ENCODE results near the gene SPATS2. TPM values are rescaled to one million over a fixed set of nuclear protein-coding genes. Genes with fewer than 3 reads are reported as not detected.

SPATS2 gene
- total RNA-seq, 2 experiments from 2014 or later, result 8.7 to 9.6 TPM

- Mint-ChIP-seq H3K27ac (no peak overlapping the region), H3K36me3 (ENCODE audit: low read depth) (peaks cover 2% of the 10 kb centered on the region), H3K27me3 (ENCODE audit: low read depth) (peaks cover 75% of the 10 kb centered on the region), H3K9me3 (no peaks in the 10 kb centered on the region), H3K4me1 (ENCODE audit: low read depth) (peaks cover 35% of the 10 kb centered on the region), H3K4me3 (no peak overlapping the region)
- intact Hi-C loops (cut with micrococcal nuclease), result no loop called here
- DNase-seq, result no peak
- CTCF ChIA-PET, result interaction anchor here (0.7 to 4.3 kb wide), 6 partner anchors 19 to 196 kb away, joined by 3 to 66 read pairs (median 10); partner anchors contain the start of gene PRPH
These were observed 28.3 kb upstream of the SPATS2 start for GRCh38 chr12:49338830-49339463.

DNA sequence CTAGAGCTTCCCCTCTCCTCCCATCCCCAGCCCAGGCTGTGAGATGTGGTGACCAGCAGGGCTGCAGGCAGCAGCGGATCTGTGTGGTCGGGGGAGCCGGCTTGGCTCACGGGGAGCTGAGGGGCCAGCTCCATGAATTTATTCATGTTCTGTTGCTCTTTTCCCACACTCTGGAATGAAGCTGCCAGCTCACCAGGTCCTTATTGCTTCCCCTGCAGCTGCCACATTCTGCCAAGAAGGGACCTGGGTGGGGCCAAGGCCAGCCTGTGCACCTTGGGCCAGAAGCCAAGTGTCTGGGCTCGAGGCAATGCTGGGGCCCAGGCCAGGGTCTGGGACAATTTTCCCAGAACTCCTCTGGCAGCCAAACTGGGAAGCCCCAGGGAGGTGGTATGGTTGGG, 27.8 kb upstream of the SPATS2 start:
- Mint-ChIP-seq H3K27ac (no peak overlapping the region), H3K9me3 (no peaks in the 10 kb centered on the region), H3K4me3 (no peak overlapping the region), H3K27me3 (ENCODE audit: low read depth) (peaks cover 76% of the 10 kb centered on the region), H3K36me3 (ENCODE audit: low read depth) (peaks cover 2% of the 10 kb centered on the region), H3K4me1 (ENCODE audit: low read depth) (peaks cover 39% of the 10 kb centered on the region)
- intact Hi-C loops (cut with micrococcal nuclease), result no loop called here
- CTCF ChIA-PET, result interaction anchor here (0.5 to 4.3 kb wide), 7 partner anchors 18 to 196 kb away, joined by 3 to 66 read pairs (median 6); partner anchors contain the start of gene PRPH
- no peak for DNase-seq

DNA sequence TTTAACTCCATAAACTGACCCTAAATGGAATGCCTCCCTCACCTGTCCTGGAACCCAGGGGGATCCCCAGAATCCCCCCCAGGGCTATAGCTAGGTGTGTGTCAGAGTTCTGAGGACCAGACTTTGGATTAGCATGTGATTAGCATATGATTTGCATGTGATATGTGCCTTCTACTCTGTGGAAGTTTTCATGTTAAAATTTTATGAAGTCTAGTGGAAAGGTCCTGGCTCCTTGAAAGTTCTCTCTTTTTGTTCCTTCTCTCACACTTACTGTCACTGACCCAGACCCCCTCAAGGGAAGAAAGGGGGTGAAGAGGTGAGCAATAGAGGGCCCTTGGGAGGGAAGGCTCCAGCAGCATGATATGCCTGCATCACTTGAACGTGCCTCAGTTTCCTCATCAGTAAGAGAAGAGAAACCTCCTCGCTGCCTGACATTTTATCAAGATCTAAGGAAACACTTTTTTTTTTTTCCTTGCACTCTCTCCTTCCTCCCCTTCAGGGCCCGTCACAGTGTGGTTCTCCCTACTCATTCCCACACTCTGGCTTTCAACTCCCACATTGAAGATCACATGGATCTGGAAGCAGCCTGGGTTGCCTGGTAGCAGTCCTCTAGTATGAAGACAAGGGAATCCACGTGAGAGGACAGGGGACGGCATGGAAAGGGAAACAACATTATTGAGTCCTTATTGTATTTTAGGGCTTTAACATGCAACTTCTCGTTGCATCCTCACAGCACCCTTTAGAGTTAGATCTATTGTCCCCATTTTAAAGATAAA, 27.0 kb upstream of the SPATS2 start:
- CTCF ChIA-PET, result interaction anchor here (0.5 to 4.3 kb wide), 7 partner anchors 10 to 66 kb away, joined by 3 to 153 read pairs (median 7); partner anchors contain the start of gene PRPH
- Mint-ChIP-seq H3K4me1 (ENCODE audit: low read depth) (peaks cover 41% of the 10 kb centered on the region), H3K27ac (no peak overlapping the region), H3K36me3 (ENCODE audit: low read depth) (no peaks in the 10 kb centered on the region), H3K9me3 (no peaks in the 10 kb centered on the region), H3K4me3 (no peak overlapping the region), H3K27me3 (ENCODE audit: low read depth) (peaks cover 71% of the 10 kb centered on the region)
- no peak for DNase-seq
- intact Hi-C loops (cut with micrococcal nuclease), result loop anchor here (5.0 to 10.0 kb wide), 2 partner anchors 253 to 365 kb away; partner anchors contain the start of genes WNT1 and WNT10B

DNA sequence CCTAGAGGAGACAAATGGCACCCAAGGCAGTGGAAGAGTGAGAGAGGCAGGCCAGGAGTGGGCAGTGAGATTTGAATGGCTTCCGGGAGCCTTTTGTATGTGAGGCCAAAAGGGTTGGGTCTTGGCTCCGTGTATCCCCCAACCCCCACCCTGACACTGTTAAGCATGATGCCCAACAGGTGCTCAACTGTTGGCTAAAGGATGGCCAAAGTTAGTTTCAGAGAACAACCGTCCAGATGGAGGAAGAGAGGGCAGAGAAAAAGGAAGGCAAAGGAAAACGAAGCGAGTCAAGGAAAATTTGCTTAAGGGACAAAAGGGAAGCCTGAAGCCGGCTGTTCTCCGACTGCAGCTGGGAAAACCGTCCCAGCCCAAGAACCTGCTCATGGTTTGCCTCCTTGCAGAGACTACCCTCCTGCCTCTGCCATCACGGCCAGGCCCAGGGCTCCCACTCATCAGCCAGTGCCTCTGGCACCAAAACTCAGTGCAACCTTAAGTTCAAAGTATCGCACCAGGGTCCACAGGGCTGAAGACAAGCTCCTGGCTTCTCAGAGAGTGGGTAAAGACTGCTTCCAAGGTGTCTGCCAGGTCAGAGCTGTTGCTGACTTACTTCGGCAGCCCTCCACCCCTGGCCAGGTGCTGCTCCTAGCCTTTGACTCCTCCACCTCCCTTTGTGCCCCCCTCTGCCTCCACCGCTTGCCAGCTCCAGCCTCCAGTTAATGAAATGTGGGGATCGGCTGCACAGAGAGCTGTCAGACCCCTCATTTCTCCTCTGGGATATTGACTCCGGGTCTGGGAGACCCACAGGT, 26.1 kb upstream of the SPATS2 start:
- intact Hi-C loops (cut with micrococcal nuclease), result loop anchor here (5.0 to 10.0 kb wide), 2 partner anchors 254 to 366 kb away; partner anchors contain the start of genes WNT1 and WNT10B
- H3K4me3 Mint-ChIP-seq, result no peak overlapping the region

DNA sequence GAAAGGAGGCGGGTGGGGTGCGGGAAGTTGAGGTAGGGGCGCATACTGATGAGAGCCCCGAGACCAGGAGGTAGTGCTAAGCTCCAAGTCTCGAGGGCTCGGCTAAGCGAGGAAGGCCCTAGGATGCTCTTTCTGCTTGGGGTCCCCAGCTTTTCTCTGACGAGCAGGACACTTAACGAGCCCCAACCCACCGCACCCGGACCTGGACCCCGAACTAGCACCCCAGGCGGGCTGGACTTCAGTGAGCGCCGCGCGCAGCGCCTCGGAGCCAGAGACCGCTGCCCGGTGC, 25.5 kb upstream of the SPATS2 start:
- Mint-ChIP-seq H3K27ac (no peak overlapping the region), H3K9me3 (no peaks in the 10 kb centered on the region), H3K27me3 (ENCODE audit: low read depth) (peaks cover 77% of the 10 kb centered on the region), H3K36me3 (ENCODE audit: low read depth) (no peaks in the 10 kb centered on the region), H3K4me3 (no peak overlapping the region), H3K4me1 (ENCODE audit: low read depth) (peaks cover 47% of the 10 kb centered on the region)
- DNase-seq, result no peak
- intact Hi-C loops (cut with micrococcal nuclease), result loop anchor here (1.0 to 10.0 kb wide), 6 partner anchors 19 to 367 kb away; partner anchors contain the start of genes TUBA1C, WNT1 and WNT10B
- CTCF ChIA-PET, result interaction anchor here (0.6 to 3.9 kb wide), 19 partner anchors 10 to 288 kb away, joined by 3 to 153 read pairs (median 5); partner anchors contain the start of genes PRPH and TROAP

More for the DNA sequence above, 26.1 kb upstream of the SPATS2 start:
- Mint-ChIP-seq H3K36me3 (ENCODE audit: low read depth) (no peaks in the 10 kb centered on the region), H3K27me3 (ENCODE audit: low read depth) (peaks cover 74% of the 10 kb centered on the region), H3K4me1 (ENCODE audit: low read depth) (peaks cover 45% of the 10 kb centered on the region), H3K9me3 (no peaks in the 10 kb centered on the region), H3K27ac (no peak overlapping the region)
- DNase-seq, result no peak
- CTCF ChIA-PET, result interaction anchor here (0.8 to 3.9 kb wide), 14 partner anchors 9 to 288 kb away, joined by 3 to 153 read pairs (median 4); partner anchors contain the start of genes PRPH and TROAP

- Mint-ChIP-seq H3K27me3 (ENCODE audit: low read depth) (peaks cover 78% of the 10 kb centered on the region), H3K27ac (no peak overlapping the region), H3K4me3 (no peak overlapping the region), H3K36me3 (ENCODE audit: low read depth) (no peaks in the 10 kb centered on the region), H3K9me3 (no peaks in the 10 kb centered on the region), H3K4me1 (ENCODE audit: low read depth) (peaks cover 48% of the 10 kb centered on the region)
- peak; percentile 90 for DNase-seq
- CTCF ChIA-PET, result interaction anchor here (0.6 to 3.9 kb wide), 24 partner anchors 10 to 287 kb away, joined by 3 to 153 read pairs (median 5); partner anchors contain the start of genes PRPH, SPATS2 and TROAP
- intact Hi-C loops (cut with micrococcal nuclease), result loop anchor here (1.0 to 10.0 kb wide), 6 partner anchors 20 to 367 kb away; partner anchors contain the start of genes TUBA1C, WNT1 and WNT10B
These were observed 25.0 kb upstream of the SPATS2 start for GRCh38 chr12:49342066-49342913.

DNA sequence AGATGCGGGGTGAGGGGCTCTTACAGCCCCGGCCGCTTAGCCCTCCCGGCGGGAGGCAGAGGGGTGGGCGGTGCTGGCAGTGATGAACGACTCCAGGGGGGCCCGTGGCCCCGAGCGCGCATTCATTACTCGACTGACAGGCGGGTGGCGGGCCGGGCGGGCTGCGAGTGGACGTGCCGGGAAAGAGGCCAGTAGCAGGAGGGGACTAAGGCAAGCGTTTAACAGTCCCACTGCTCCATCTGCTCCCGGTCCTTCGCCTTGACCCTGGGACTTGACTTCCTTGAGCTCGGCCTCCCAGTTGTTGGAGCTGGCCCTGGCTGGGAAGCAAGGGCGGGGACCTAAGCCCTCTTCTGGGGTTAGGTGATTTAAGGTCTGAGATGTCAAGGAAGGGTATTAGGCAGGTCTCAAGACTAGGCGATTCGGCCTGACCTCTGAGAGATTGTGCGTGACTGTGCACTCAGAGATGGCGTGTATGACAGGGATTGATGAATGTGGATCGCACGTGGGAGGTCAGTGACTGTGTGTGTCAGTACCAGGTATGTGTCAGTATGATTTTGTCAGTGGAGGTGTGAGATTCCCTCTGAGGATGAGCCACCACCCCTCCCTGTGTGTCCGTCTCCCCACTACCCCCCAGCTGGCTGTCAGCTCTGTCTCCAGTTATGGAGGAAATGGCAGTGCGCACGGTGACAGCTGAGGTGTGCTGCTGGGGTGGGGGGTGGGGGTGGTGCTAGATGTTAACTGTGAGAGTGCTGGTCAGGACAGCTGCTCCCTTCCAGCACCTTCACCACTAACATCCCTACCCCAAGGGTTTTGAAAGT, 24.1 kb upstream of the SPATS2 start:
- CTCF ChIA-PET, result interaction anchor here (0.6 to 3.9 kb wide), 19 partner anchors 10 to 210 kb away, joined by 3 to 153 read pairs (median 5); partner anchors contain the start of genes PRPH, SPATS2 and TROAP
- peaks cover 43% of the 10 kb centered on the region for H3K4me1 Mint-ChIP-seq (ENCODE audit: low read depth)
- H3K27me3 Mint-ChIP-seq (ENCODE audit: low read depth), result peaks cover 74% of the 10 kb centered on the region
- H3K4me3 Mint-ChIP-seq, result peak overlapping the region; percentile 1
- intact Hi-C loops (cut with micrococcal nuclease), result loop anchor here (1.0 to 10.0 kb wide), 6 partner anchors 21 to 368 kb away; partner anchors contain the start of genes TUBA1C, WNT1 and WNT10B
- peak overlapping the region; percentile 48 for H3K27ac Mint-ChIP-seq
- no peaks in the 10 kb centered on the region for H3K36me3 Mint-ChIP-seq (ENCODE audit: low read depth)
- H3K9me3 Mint-ChIP-seq, result no peaks in the 10 kb centered on the region
- DNase-seq, result peak; percentile 73

DNA sequence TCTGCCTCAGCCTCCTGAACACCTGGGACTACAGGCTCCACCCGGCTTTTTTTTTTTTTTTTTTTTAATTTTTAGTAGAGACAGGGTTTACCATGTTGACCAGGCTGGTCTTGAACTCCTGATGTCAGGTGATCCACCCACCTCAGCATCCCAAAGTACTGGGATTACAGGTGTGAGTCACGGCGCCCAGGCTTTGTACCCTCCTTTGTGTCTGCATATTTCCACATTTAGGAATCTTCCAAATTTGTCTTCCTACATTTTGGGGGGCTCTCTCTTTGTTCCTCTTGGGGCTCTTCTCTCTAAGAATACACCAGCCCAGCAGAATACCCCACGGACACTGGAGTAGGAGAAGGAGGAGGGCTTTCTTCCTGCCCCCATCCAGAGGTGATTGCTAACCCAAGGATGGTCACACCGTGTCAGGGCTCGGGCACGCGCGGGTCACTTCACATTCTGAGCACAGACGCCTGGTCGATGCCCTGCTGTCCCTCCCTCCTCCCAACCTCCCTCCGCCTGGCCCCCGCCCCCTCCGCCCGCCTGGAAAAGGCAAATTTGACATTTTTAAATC, 22.7 kb upstream of the SPATS2 start:
- intact Hi-C loops (cut with micrococcal nuclease), result loop anchor here (5.0 to 10.0 kb wide), 2 partner anchors 257 to 370 kb away; partner anchors contain the start of genes WNT1 and WNT10B
- Mint-ChIP-seq H3K27me3 (ENCODE audit: low read depth) (peaks cover 69% of the 10 kb centered on the region), H3K4me3 (no peak overlapping the region), H3K4me1 (ENCODE audit: low read depth) (peaks cover 42% of the 10 kb centered on the region), H3K27ac (no peak overlapping the region), H3K36me3 (ENCODE audit: low read depth) (no peaks in the 10 kb centered on the region), H3K9me3 (no peaks in the 10 kb centered on the region)
- no peak for DNase-seq
- CTCF ChIA-PET, result interaction anchor here (0.6 to 3.9 kb wide), 3 partner anchors 13 to 167 kb away, joined by 5 to 153 read pairs (median 28); partner anchors contain the start of gene PRPH

DNA sequence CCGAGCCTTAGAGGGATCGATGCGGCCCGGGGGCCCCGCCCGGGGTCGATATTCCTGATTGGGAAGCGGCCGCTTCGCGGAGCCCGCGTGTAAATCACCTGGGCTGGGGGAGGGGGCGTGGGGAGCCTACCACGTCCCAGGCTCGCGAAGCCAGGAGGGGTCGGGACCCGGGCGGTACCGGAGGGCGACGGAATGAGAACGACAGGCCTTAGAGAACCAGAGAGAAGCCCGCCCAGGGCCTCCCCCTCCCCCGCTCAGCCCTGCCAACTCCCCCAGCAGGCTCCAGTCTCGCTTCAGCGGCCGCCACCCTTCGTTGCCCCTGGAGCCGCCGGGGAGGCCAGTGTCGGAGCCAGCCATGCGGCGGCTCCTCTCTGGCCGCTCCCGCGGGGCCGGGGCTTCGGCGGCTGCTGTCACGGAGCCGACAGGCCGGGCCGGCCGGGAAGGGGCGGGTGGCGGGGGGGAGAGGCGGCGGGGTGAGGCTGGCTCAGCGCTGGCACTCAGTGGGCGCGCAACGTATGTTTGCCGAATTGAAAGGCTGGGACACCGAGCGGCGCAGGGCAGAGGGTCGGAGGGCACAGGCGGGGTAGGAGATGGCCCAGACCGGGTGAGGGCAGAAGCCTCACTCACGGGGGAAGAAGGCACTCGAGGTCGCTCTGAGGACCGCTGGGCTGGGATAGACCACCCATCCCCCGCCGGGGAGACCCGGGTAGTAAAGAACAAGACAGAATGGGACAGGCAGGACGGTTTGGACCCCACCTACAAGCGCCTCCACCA, 22.0 kb upstream of the SPATS2 start:
- intact Hi-C loops (cut with micrococcal nuclease), result loop anchor here (10.0 kb wide), 1 partner anchor 370 kb away; the partner anchor contains the start of genes WNT1 and WNT10B
- CTCF ChIA-PET, result interaction anchor here (0.8 to 3.5 kb wide), 2 partner anchors 14 to 49 kb away, joined by 3 to 30 read pairs; partner anchors contain the start of gene PRPH
- no peaks in the 10 kb centered on the region for H3K9me3 Mint-ChIP-seq
- H3K36me3 Mint-ChIP-seq (ENCODE audit: low read depth), result no peaks in the 10 kb centered on the region
- no peak overlapping the region for H3K27ac Mint-ChIP-seq
- no peak overlapping the region for H3K4me3 Mint-ChIP-seq
- no peak for DNase-seq
- peaks cover 67% of the 10 kb centered on the region for H3K27me3 Mint-ChIP-seq (ENCODE audit: low read depth)
- peaks cover 42% of the 10 kb centered on the region for H3K4me1 Mint-ChIP-seq (ENCODE audit: low read depth)
